ENCODE measurements around the gene SPNS3. TPM values are rescaled to one million over a fixed set of nuclear protein-coding genes. Genes with fewer than 3 reads are reported as not detected.

SPNS3 gene
- total and polyA plus RNA-seq, 2 donors (not counting 1 experiment from before 2014, with no cell fraction given) = 0.44 to 0.52 TPM

DNA sequence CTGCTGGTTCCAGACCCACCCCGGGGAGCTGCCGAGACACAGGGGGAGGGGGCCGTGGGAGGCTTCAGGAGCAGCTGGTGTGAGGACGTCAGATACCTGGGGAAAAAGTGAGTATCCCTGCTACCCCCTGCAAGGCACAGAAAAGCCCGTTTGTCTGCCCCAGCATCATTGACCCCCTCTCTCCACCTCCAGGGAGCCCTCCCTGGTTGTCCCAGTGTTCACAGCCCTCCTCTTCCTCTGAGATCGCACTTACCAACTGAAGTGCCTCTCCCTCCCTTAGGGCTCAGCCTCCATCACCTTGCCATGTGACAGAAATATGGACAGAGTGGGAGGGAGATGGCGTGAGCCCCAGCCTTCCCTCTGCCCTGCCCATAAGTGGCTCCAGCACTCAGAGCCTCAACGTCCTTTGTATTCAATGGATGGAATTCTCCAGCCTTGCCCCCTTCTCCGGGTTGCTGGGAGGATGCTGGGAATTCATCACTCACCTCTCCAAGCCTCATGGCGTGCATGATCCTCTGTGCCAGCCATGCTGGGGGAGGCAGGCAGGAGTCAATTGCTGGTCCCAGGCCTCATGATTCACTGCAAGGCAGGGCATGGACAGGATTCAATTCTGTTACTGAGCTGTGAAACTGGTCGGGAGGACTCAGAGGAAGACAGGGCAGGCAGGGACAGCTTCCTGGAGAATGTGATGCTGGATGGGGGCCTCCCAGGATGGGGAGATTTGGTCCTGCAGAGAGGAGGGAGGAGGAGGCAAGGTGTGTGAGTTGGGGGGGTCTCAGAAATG lies 14.6 kb downstream of the SPNS3 start:
- Histone ChIP-seq H3K9me3 (ENCODE audit: control extremely low read depth in 1 of 3, control insufficient read depth in 2 of 3, insufficient read depth in 1 of 3, low read length in 2 of 3) (no peaks in the 10 kb centered on the region), H3K27ac (ENCODE audit: low read length in 2 of 2) (no peak overlapping the region), H3K27me3 (replicated peaks in 1 of 4; ENCODE audit: control extremely low read depth in 1 of 4, control insufficient read depth in 3 of 4, insufficient read depth in 4 of 4, low read length in 3 of 4) (no peaks in the 10 kb centered on the region), H3K4me1 (ENCODE audit: control insufficient read depth in 2 of 2, insufficient read depth in 2 of 2, low read length in 2 of 2) (no peaks in the 10 kb centered on the region), H3K36me3 (replicated peaks in 1 of 2; ENCODE audit: control extremely low read depth in 1 of 2, control insufficient read depth in 1 of 2, extremely low read depth in 1 of 2, insufficient read depth in 2 of 2, low read length in 1 of 2) (no peaks in the 10 kb centered on the region), H3K4me2 (replicated peaks; ENCODE audit: low read depth, low read length, poor library complexity, severe bottlenecking) (no peak overlapping the region), H3K4me3 (ENCODE audit: control extremely low read depth in 1 of 5, extremely low read depth in 1 of 5, insufficient read depth in 1 of 5, low read depth in 2 of 5, low read length in 4 of 5) (no peak overlapping the region), H2AFZ (ENCODE audit: insufficient read depth, low read depth, low read length, poor library complexity, severe bottlenecking) (no peak overlapping the region), H3K9ac (ENCODE audit: low read length) (no peak overlapping the region), H4K20me1 (ENCODE audit: control insufficient read depth, insufficient read depth, low read length, poor library complexity, severe bottlenecking) (no peaks in the 10 kb centered on the region), H3K79me2 (ENCODE audit: control insufficient read depth, insufficient read depth, low read length) (no peaks in the 10 kb centered on the region)
- ATAC-seq (ENCODE audit: low read depth) = no peak
- no peak for DNase-seq
- intact Hi-C loops (cut with micrococcal nuclease) = no loop called here
- peaks cover 5% of the 10 kb centered on the region for H3K27me3 Mint-ChIP-seq
- TF ChIP-seq, protein P1, sequence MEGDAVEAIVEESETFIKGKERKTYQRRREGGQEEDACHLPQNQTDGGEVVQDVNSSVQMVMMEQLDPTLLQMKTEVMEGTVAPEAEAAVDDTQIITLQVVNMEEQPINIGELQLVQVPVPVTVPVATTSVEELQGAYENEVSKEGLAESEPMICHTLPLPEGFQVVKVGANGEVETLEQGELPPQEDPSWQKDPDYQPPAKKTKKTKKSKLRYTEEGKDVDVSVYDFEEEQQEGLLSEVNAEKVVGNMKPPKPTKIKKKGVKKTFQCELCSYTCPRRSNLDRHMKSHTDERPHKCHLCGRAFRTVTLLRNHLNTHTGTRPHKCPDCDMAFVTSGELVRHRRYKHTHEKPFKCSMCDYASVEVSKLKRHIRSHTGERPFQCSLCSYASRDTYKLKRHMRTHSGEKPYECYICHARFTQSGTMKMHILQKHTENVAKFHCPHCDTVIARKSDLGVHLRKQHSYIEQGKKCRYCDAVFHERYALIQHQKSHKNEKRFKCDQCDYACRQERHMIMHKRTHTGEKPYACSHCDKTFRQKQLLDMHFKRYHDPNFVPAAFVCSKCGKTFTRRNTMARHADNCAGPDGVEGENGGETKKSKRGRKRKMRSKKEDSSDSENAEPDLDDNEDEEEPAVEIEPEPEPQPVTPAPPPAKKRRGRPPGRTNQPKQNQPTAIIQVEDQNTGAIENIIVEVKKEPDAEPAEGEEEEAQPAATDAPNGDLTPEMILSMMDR (IDR thresholded peaks at IDR 0.05) = no peak
- TF ChIP-seq EZH2 (IDR thresholded peaks at IDR 0.05; ENCODE audit: borderline replicate concordance, insufficient read depth, low read depth, low read length, poor library complexity, severe bottlenecking) = no peak
- 76% methylated on average over 7 of the region's 11 CpGs for WGBS (ENCODE audit: insufficient coverage)
- ChIA-PET POLR2A (no interaction called here), CTCF (no interaction called here)
- H3K4me1 Mint-ChIP-seq = no peaks in the 10 kb centered on the region
- no peak overlapping the region for H3K27ac Mint-ChIP-seq
- H3K4me3 Mint-ChIP-seq = no peak overlapping the region
- H3K9me3 Mint-ChIP-seq (ENCODE audit: insufficient read depth) = no peaks in the 10 kb centered on the region

DNA sequence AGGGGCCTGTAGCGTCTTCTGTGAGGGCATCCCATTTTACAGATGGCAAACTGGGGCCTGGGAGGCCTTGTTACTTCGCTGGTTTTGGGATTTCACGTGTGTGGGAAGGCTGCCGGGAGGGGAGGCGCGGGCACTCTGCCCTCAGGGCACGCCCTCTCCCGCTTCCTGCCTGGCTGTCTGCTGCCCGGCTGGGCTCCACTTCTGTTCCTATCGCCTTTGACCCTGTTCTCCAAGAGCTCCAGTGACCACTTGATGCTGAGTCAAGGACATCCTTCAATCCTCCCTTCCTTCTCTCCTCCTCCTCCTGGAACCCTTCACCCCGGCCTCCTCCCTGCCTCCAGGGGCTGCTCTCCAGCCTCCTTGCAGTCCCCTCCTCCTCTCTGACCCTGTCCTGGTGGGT lies 16.0 kb downstream of the SPNS3 start:
- Histone ChIP-seq H3K27me3 (replicated peaks in 1 of 4; ENCODE audit: control extremely low read depth in 1 of 4, control insufficient read depth in 3 of 4, insufficient read depth in 4 of 4, low read length in 3 of 4) (no peaks in the 10 kb centered on the region), H4K20me1 (ENCODE audit: control insufficient read depth, insufficient read depth, low read length, poor library complexity, severe bottlenecking) (no peaks in the 10 kb centered on the region), H3K4me1 (ENCODE audit: control insufficient read depth in 2 of 2, insufficient read depth in 2 of 2, low read length in 2 of 2) (no peaks in the 10 kb centered on the region), H3K79me2 (ENCODE audit: control insufficient read depth, insufficient read depth, low read length) (no peaks in the 10 kb centered on the region), H3K9me3 (ENCODE audit: control extremely low read depth in 1 of 3, control insufficient read depth in 2 of 3, insufficient read depth in 1 of 3, low read length in 2 of 3) (no peaks in the 10 kb centered on the region), H3K27ac (ENCODE audit: low read length in 2 of 2) (no peak overlapping the region), H2AFZ (ENCODE audit: insufficient read depth, low read depth, low read length, poor library complexity, severe bottlenecking) (no peak overlapping the region), H3K4me3 (ENCODE audit: control extremely low read depth in 1 of 5, extremely low read depth in 1 of 5, insufficient read depth in 1 of 5, low read depth in 2 of 5, low read length in 4 of 5) (no peak overlapping the region), H3K4me2 (replicated peaks; ENCODE audit: low read depth, low read length, poor library complexity, severe bottlenecking) (no peak overlapping the region), H3K9ac (ENCODE audit: low read length) (no peak overlapping the region), H3K36me3 (replicated peaks in 1 of 2; ENCODE audit: control extremely low read depth in 1 of 2, control insufficient read depth in 1 of 2, extremely low read depth in 1 of 2, insufficient read depth in 2 of 2, low read length in 1 of 2) (no peaks in the 10 kb centered on the region)
- Mint-ChIP-seq H3K9me3 (ENCODE audit: insufficient read depth) (no peaks in the 10 kb centered on the region), H3K4me3 (no peak overlapping the region), H3K4me1 (no peaks in the 10 kb centered on the region), H3K27me3 (peaks cover 8% of the 10 kb centered on the region), H3K27ac (no peak overlapping the region)
- TF ChIP-seq, protein P1 (IDR thresholded peaks at IDR 0.05) = no peak
- TF ChIP-seq EZH2 (IDR thresholded peaks at IDR 0.05; ENCODE audit: borderline replicate concordance, insufficient read depth, low read depth, low read length, poor library complexity, severe bottlenecking) = no peak
- no peak for ATAC-seq (ENCODE audit: low read depth)
- 66% methylated on average over 10 of the region's 11 CpGs for WGBS (ENCODE audit: insufficient coverage)
- ChIA-PET POLR2A (no interaction called here), CTCF (no interaction called here)
- DNase-seq = no peak
- intact Hi-C loops (cut with micrococcal nuclease) = no loop called here

Data from B cell (primary cell).